ENCODE measurements around the gene COL11A1.

GRCh38 chr1:102896286-102896685 lies 212.0 kb downstream of the COL11A1 start:
- TF ChIP-seq CTCF (IDR thresholded peaks at IDR 0.05): no peak
- TF ChIP-seq POLR2A (IDR thresholded peaks at IDR 0.05): no peak

Measured in adrenal gland (tissue), 5 donors.